Pancreas (tissue), 10 donors: ENCODE data around the gene SLC39A1. TPM values are rescaled to one million over a fixed set of nuclear protein-coding genes. Genes with fewer than 3 reads are reported as not detected.

Experiments
- ATAC-seq, 4 donors: fragments of 200-7000 bp; cut with Tn5 transposase; one replicate each; pipeline versions ENCODE4 v1.8.0 to v1.9.1; 2020; ENCODE audit warnings: mild to moderate bottlenecking in 4 of 4, moderate library complexity in 4 of 4
- DNase-seq, 6 donors: peaks; one replicate each; pipeline ENCODE4 v3.0.0-alpha.2; 2020
- FAIRE-seq: peaks from 2 replicates; lab custom pipeline; 2012; peaks lifted over from hg19 to GRCh38; lab: Jason Lieb, UNC
- H3K27ac ChIP-seq, 4 donors: fragments of 200-600 bp; sonication (generic); 1 replicate in 3 of 4; 2 replicates in 1 of 4; pipeline versions ENCODE4 v1.5.0 to v1.8.0; 2020
- H3K27me3 ChIP-seq, 4 donors: fragments of 200-600 bp; one replicate each; pipeline ENCODE4 v1.8.0; 2021
- H3K36me3 ChIP-seq, 3 donors: fragments of 200-600 bp; sonication (generic) in 1 of 3; one replicate each; pipeline versions ENCODE4 v1.5.0 to v1.8.0; 2020 to 2021
- H3K4me1 ChIP-seq, 3 donors: fragments of 200-600 bp; one replicate each; pipeline ENCODE4 v1.8.0; 2021
- H3K4me3 ChIP-seq, 4 donors: fragments of 200-600 bp; sonication (generic) in 2 of 4; one replicate each; pipeline versions ENCODE4 v1.5.0 to v1.8.0; 2020 to 2021
- H3K9me3 ChIP-seq, 4 donors: fragments of 200-600 bp; one replicate each; pipeline ENCODE4 v1.8.0; 2021
- CTCF ChIP-seq, 4 donors: fragments of 200-600 bp; sonication (generic) in 3 of 4; IDR thresholded peaks; one replicate each; pipeline versions ENCODE4 v1.5.0 to v1.8.0; 2021; ENCODE audit warnings: antibody characterized with exemption in 4 of 4
- WGBS, 2 donors: extraction: QIAGEN DNeasy Blood & Tissue Kit; methylation state at CpG; one replicate each; pipeline ENCODE4 v1.1.7; 2013; 5-methylcytosine and 5-hydroxymethylcytosine counted together
- intact Hi-C, 3 donors: fragments of 100-400 bp; cut with DNase I; formaldehyde crosslinking; loops; one replicate each; pipeline versions ENCODE4 v1.11.1 to v1.14.2; 2022
- polyA plus RNA-seq, 2 donors: library from polyadenylated mRNA; stranded (reverse); fragments of 200-250 nt; gene quantifications; one replicate each; pipeline ENCODE4 v1.2.3, GENCODE V29; 2013
- total RNA-seq, 6 donors: library from RNA; stranded (reverse); fragmentation: NEBNext Ultra II Directional in 4 of 6; extraction: Animal tissue kit (Norgen Biotek cat#: 25700) in 4 of 6; gene quantifications; one replicate each; pipeline versions ENCODE4 v1.2.1 to v1.2.4, GENCODE V29; 2021 to 2023
- donor health status: healthy with polysubstance abuse.
- donor health status: DM: no; HTN: no; CAD: no; lungs with moderate emphysema.
- donor health status: DM: no; HTN: no; CAD: no.
- donor health status: control.
- donor health status: control.
- donor health status: Bipolar disorder and iron deficiency.
- donor health status: DM: yes; HTN: yes; CAD: no.
- donor health status: DM: no; HTN: no; CAD: no.
- donor health status: DM: no; HTN: no; CAD: no.
- donor health status: DM: yes; HTN: yes; CAD: no.

SLC39A1 gene
- total and polyA plus RNA-seq, 8 donors, result 20.0 to 46.1 (median 27.0) TPM

GRCh38 chr1:153967107-153967999 lies 4.0 kb upstream of the SLC39A1 start, which contains the start of gene CREB3L4:
TSS of gene CREB3L4 (plus strand) at chr1:153967902. CDS start at chr1:153968526, 624 bp downstream.
- Histone ChIP-seq H3K9me3 (no peaks in the 10 kb centered on the region), H3K4me1 (peaks cover 3 to 25% (median 5%) of the 10 kb centered on the region in 3 donors), H3K4me3 (peak within 1 kb of the TSS; percentile 29 to 47 (median 42)), H3K36me3 (no peaks in the 10 kb centered on the region), H3K27me3 (no peaks in the 10 kb centered on the region), H3K27ac (peak within 1 kb of the TSS; percentile 82 to 94 (median 88))
- intact Hi-C loops, result no loop called here
- TF ChIP-seq CTCF (IDR thresholded peaks at IDR 0.05), result peak in 1 of 4 donors; percentile 12
- peak; percentile 92 to 95 (median 94) for DNase-seq
- FAIRE-seq, result no peak
- ATAC-seq, result peak; percentile 79 to 87 (median 82)
- WGBS, 2 donors, result 0% methylated on average over 60 of the region's 60 CpGs

- TF ChIP-seq CTCF (IDR thresholded peaks at IDR 0.05), result no peak
- DNase-seq (peak in 5 of 6 donors; percentile 42 to 75 (median 54)), FAIRE-seq (no peak), ATAC-seq (peak in 2 of 4 donors; percentile 1 to 2)
- WGBS, 2 donors, result 1% methylated on average over 21 to 22 of the region's 22 CpGs
- no peaks in the 10 kb centered on the region for H3K9me3 ChIP-seq
- peaks cover 0 to 7% (median 0%) of the 10 kb centered on the region in 3 donors for H3K36me3 ChIP-seq
- intact Hi-C loops, result no loop called here
- H3K27me3 ChIP-seq, result no peaks in the 10 kb centered on the region
- peak overlapping the region; percentile 83 to 97 (median 90) for H3K27ac ChIP-seq
- peaks cover 7 to 34% (median 10%) of the 10 kb centered on the region in 3 donors for H3K4me1 ChIP-seq
- H3K4me3 ChIP-seq, result peak overlapping the region; percentile 76 to 88 (median 82)
Observed at GRCh38 chr1:153963850-153964331, 554 bp upstream of the SLC39A1 start.

- DNase-seq (peak in 2 of 6 donors; percentile 34 to 67), FAIRE-seq (no peak), ATAC-seq (peak in 2 of 4 donors; percentile 10 to 14)
- Histone ChIP-seq H3K27me3 (no peaks in the 10 kb centered on the region), H3K4me1 (peaks cover 8 to 32% (median 10%) of the 10 kb centered on the region in 3 donors), H3K36me3 (peaks cover 0 to 7% (median 0%) of the 10 kb centered on the region in 3 donors), H3K27ac (peak overlapping the region; percentile 83 to 97 (median 90)), H3K4me3 (peak overlapping the region; percentile 76 to 88 (median 82)), H3K9me3 (no peaks in the 10 kb centered on the region)
- intact Hi-C loops, result no loop called here
- TF ChIP-seq CTCF (IDR thresholded peaks at IDR 0.05), result no peak
- WGBS, 2 donors, result 35 to 39% methylated on average over 16 of the region's 16 CpGs
Observed at GRCh38 chr1:153962088-153963029, 978 bp downstream of the SLC39A1 start.

GRCh38 chr1:153961421-153961820 lies 1.9 kb downstream of the SLC39A1 start:
- Histone ChIP-seq H3K4me1 (peaks cover 10 to 39% (median 11%) of the 10 kb centered on the region in 3 donors), H3K36me3 (peaks cover 0 to 7% (median 0%) of the 10 kb centered on the region in 3 donors), H3K4me3 (peak overlapping the region in 1 of 4 donors; percentile 76), H3K27me3 (no peaks in the 10 kb centered on the region), H3K9me3 (no peaks in the 10 kb centered on the region), H3K27ac (peak overlapping the region in 2 of 4 donors; percentile 95 to 97)
- FAIRE-seq, result no peak
- no peak for TF ChIP-seq CTCF (IDR thresholded peaks at IDR 0.05)
- no peak for ATAC-seq
- intact Hi-C loops, result no loop called here
- no peak for DNase-seq
- 82 to 84% methylated on average over 4 of the region's 4 CpGs for WGBS, 2 donors
